Breast epithelium (tissue), 4 donors: ENCODE data around the gene NBPF8. TPM values are rescaled to one million over a fixed set of nuclear protein-coding genes. Genes with fewer than 3 reads are reported as not detected.
"Not testable (repeated sequence)": the region's sequence is repeated elsewhere in the genome, so short reads cannot be mapped to it uniquely, and the experiment has no call there.

ENCODE experiments used
- DNase-seq, 2 donors: peaks; one replicate each; pipeline ENCODE4 v3.0.0-alpha.2; 2019; ENCODE audit warnings: low spot score in 2 of 2
- H3K27ac ChIP-seq, 2 donors: fragments of 200-600 bp; sonication (generic) in 1 of 2; one replicate each; pipeline ENCODE4 v1.5.1; 2016 to 2019; ENCODE audit warnings: mild to moderate bottlenecking in 1 of 2
- H3K27me3 ChIP-seq, 2 donors: fragments of 200-600 bp; sonication (generic) in 1 of 2; one replicate each; pipeline versions ENCODE4 v1.5.1 to v1.6.0; 2017 to 2019; ENCODE audit warnings: control low read depth in 1 of 2, mild to moderate bottlenecking in 1 of 2
- H3K36me3 ChIP-seq: fragments of 200-600 bp; one replicate; pipeline ENCODE4 v1.5.1; 2019
- H3K4me1 ChIP-seq, 2 donors: fragments of 200-600 bp; sonication (generic); one replicate each; pipeline ENCODE4 v1.5.1; 2016 to 2019; ENCODE audit warnings: control low read depth in 1 of 2
- H3K4me3 ChIP-seq, 3 donors: fragments of 200-600 bp; sonication (generic); 1 replicate in 2 of 3; 2 replicates in 1 of 3; pipeline ENCODE4 v1.5.1; 2016 to 2019; ENCODE audit warnings: mild to moderate bottlenecking in 3 of 3, moderate library complexity in 2 of 3
- H3K9me3 ChIP-seq, 2 donors: fragments of 200-600 bp; sonication (generic) in 1 of 2; one replicate each; pipeline ENCODE4 v1.5.1; 2016 to 2019; ENCODE audit warnings: control low read depth in 1 of 2
- intact Hi-C: fragments of 100-400 bp; cut with DNase I; formaldehyde crosslinking; loops from one replicate; pipeline ENCODE4 v1.15.1; 2023; ENCODE audit warnings: low total_unique reads
- total RNA-seq, 3 donors: library from RNA; depleted of rRNA; stranded (reverse); fragments of >200 nt; gene quantifications; one replicate each; pipeline ENCODE4 v1.1.0, GENCODE V29; 2016

The NBPF8 gene, protein sequence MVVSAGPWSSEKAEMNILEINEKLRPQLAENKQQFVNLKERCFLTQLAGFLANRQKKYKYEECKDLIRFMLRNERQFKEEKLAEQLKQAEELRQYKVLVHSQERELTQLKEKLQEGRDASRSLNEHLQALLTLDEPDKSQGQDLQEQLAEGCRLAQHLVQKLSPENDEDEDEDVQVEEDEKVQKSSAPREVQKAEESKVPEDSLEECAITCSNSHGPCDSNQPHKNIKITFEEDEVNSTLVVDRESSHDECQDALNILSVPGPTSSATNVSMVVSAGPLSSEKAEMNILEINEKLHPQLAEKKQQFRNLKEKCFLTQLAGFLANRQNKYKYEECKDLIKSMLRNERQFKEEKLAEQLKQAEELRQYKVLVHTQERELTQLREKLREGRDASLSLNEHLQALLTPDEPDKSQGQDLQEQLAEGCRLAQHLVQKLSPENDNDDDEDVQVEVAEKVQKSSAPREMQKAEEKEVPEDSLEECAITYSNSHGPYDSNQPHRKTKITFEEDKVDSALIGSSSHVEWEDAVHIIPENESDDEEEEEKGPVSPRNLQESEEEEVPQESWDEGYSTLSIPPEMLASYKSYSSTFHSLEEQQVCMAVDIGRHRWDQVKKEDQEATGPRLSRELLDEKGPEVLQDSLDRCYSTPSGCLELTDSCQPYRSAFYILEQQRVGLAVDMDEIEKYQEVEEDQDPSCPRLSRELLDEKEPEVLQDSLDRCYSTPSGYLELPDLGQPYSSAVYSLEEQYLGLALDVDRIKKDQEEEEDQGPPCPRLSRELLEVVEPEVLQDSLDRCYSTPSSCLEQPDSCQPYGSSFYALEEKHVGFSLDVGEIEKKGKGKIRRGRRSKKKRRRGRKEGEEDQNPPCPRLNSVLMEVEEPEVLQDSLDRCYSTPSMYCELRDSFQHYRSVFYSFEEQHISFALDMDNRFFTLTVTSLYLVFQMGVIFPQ
- 10 to 100 TPM; 15.1 to 18.7 (median 17.1) TPM for total RNA-seq

DNA sequence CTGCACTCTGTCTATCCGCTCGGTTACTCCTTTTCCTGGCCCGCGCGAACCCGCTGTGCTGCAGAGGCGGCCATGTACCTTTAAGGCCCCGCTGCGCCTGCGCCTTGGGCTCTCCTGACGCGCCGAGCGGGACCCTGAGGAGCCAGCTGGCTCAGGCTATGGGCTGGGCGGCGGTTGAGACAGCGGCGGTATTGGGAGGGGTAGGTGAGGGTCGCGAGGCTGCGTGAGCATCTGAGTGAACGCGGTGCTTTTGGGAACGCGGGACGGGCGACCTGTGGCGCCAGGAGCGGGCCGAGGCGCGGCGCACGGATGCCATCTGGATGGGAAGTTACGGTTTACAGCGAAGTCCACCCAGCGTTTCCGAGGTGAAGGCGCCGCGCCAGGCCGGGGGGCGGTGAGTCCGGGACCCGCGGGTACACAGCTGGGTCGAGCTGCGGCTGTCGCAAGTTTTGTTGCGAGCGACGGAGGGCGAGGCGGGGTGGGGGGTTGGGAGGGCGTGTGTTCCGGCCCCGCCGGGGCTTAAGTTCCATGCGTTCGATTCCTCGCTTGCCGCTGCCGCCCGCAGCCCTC, at the start of gene NBPF8:
Gene NBPF8 (plus strand): TSS at position 125 of the 570 bp plus-strand sequence. CDS start 21,488 bp downstream, outside the sequence.
- intact Hi-C loops, H3K9me3 ChIP-seq, H3K27me3 ChIP-seq, H3K36me3 ChIP-seq, H3K4me1 ChIP-seq: not testable (repeated sequence)
- H3K27ac ChIP-seq = peak within 1 kb of the TSS; percentile 61 to 87
- H3K4me3 ChIP-seq = peak within 1 kb of the TSS; percentile 49 to 77 (median 62)
- DNase-seq = peak; percentile 56 to 62

DNA sequence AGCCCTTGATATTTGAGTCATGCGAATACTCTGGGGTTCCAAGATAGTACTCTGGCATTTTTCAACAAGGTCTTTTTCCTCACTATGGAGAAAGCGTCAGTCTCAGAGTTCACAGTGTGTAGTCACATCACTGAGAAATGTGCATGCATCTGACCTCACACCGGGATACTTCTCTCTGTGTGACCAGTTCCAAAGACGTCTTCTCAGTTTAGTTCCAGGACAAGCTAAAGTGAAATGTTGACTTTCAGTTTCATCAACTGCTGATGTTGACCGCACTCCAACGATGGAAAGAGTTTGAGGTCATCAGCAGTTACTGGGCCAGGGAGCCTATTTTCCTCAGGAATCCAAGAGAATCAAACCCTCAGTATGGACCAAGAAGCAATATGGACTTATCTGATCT, 47.1 kb upstream of the NBPF8 start:
- H3K27ac ChIP-seq, H3K4me1 ChIP-seq, intact Hi-C loops, H3K36me3 ChIP-seq, H3K9me3 ChIP-seq, H3K4me3 ChIP-seq, DNase-seq, H3K27me3 ChIP-seq: not testable (repeated sequence)

DNA sequence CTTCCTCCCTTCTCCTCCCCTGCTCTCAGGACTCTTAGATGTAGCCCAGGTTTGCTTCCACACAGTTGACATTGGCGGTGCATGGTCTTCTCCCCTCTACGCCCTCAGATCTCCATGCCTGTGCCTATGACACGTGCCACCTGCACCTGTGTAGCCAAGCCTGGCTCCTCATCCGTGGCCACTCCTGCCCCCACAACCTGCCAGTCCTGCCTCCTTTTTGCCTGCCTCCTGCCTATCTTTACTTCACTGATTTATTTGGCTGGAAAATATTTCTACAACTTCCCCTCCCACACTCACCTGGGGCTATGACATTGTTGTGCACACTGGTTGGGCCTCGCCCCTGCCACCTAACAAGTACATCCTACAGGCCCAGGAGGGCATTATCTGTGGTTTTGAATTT, 28.2 kb upstream of the NBPF8 start:
- H3K9me3 ChIP-seq, DNase-seq, H3K4me1 ChIP-seq, H3K36me3 ChIP-seq, H3K27ac ChIP-seq, intact Hi-C loops, H3K4me3 ChIP-seq, H3K27me3 ChIP-seq: not testable (repeated sequence)

DNA sequence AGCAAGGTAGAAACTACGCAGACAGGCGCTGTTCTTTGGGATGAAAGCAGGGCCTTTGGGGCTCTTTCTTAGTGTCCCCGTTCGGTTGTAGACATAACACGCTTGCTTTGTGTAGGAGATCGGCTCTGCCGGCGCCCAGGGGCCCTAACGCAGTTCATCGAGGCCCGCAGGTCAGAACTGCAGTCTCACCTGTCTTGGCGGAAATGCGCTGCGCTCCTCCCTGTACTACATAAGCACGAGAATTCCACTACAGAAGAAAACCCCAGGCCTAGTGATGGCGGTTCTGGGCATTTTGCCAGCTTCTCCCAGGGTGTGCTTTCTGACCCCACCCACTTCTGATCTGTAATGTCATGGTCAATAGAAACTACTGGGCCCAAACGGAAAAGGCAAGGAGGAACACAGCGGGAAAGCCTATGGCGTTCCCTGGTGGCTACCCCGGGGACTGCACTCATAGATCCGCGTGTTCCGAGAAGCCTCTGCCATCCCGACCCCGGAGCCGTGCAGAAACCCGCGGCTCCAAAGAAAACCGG, 26.2 kb upstream of the NBPF8 start:
- H3K4me1 ChIP-seq, H3K27ac ChIP-seq, H3K27me3 ChIP-seq, H3K4me3 ChIP-seq, H3K9me3 ChIP-seq, intact Hi-C loops, H3K36me3 ChIP-seq: not testable (repeated sequence)
- DNase-seq = peak in 1 of 2 donors; percentile 17

DNA sequence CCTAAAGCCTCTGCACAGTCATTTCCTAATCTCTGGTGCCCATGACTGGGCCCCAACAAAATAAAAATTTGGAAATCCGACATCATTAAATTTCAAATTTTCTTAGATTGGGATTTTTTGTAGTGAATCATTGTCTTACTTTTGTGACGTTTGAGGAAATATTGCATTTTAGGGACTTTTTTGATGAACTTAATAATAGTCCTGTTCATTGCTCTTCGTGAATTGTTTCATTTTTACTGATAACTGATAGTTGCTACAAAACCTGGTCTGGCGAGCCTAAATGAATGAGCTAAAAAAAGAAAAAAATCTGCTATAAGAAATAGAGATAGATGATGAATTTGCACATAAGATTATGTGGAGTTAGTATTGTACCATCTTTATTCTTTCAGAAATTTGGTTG, 23.5 kb upstream of the NBPF8 start:
- H3K4me3 ChIP-seq, DNase-seq, H3K27me3 ChIP-seq, intact Hi-C loops, H3K4me1 ChIP-seq, H3K27ac ChIP-seq, H3K9me3 ChIP-seq, H3K36me3 ChIP-seq: not testable (repeated sequence)

DNA sequence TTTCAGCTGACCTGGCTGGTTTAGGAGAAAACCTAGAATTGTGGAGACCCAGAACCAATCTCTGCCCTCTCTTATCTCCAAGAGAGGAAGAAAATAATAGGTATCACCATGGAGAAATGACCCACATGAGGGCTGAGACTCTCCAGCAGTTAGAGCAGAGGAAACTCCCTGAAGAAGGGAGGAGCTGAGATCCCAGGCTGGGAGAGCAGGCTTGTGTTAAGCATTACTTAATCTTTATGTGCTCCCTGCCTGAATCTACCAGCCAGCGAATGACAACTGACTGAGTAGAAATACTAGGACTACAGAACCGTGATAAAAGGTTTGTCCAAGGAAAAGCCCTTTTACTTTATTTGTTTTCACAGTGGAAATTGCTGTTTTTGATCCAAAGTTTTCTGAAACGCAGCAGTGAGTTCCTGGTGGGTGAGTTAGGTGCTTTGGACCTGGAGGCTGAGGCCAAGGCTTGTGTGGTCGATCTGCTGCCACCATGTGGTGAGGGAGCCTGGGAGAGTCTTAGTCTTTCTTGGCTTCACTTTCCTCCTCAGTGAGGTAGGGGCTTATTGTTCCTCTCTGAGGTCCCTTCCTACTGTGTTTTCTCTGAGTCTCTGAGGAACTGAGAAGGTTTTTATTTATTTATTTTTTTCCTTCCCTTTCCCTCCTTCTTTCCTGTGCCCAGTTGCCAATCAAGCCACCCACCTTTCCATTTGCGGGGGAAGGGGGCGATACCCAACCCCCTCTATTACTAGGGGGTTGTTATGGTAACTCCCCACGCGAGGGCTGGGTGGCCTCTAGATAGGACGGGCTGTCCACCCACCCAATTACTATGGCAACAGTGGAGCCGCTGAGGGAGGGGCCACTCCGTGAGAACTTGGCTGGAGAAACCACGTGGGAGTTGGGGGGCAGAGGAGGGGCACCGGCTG, 21.3 kb upstream of the NBPF8 start:
- intact Hi-C loops, DNase-seq, H3K27ac ChIP-seq, H3K9me3 ChIP-seq, H3K27me3 ChIP-seq, H3K36me3 ChIP-seq, H3K4me3 ChIP-seq, H3K4me1 ChIP-seq: not testable (repeated sequence)

DNA sequence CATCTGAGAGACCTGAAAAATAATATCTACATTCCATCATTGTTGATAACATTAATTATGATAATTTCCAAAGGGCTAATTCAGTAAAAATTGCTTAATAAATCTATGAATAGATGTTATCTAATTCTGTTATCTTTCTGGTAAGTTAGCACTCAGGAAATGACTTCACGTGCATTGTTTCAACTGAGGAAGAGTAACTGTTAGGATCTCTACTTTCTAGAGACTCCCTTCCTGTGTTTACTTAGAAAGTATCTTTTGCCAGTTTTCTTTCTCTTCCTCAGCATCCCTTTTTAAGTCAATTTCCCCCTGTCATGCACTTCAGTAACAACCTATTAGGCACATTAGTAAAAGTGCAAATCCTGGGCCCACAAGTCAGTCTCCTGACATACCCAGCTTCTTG, 9.5 kb upstream of the NBPF8 start:
- intact Hi-C loops, H3K36me3 ChIP-seq, H3K9me3 ChIP-seq, H3K27ac ChIP-seq, H3K4me1 ChIP-seq, DNase-seq, H3K4me3 ChIP-seq, H3K27me3 ChIP-seq: not testable (repeated sequence)

DNA sequence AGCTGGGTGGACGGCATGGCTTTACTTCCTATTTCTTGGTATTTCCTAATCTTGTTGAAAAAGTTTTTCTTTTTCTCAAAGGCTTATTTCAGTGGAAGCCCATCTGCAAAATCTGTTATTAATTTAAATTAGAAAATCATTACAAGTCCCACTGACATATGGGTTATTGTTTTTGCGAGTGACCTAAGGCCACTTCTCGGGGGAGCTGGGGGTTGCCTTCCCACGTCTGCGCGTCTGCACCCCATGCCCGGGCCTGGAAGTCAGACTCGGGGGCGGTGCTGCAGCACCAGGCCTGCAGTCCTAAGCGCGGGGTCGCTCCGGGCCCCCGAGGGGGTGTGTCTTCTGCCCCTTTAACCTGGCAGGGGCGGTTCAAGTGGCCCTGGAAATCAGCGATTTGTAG, 384 bp upstream of the NBPF8 start:
- intact Hi-C loops, H3K27ac ChIP-seq, DNase-seq, H3K27me3 ChIP-seq, H3K4me1 ChIP-seq, H3K36me3 ChIP-seq, H3K9me3 ChIP-seq: not testable (repeated sequence)
- peak overlapping the region; percentile 49 to 77 (median 62) for H3K4me3 ChIP-seq

DNA sequence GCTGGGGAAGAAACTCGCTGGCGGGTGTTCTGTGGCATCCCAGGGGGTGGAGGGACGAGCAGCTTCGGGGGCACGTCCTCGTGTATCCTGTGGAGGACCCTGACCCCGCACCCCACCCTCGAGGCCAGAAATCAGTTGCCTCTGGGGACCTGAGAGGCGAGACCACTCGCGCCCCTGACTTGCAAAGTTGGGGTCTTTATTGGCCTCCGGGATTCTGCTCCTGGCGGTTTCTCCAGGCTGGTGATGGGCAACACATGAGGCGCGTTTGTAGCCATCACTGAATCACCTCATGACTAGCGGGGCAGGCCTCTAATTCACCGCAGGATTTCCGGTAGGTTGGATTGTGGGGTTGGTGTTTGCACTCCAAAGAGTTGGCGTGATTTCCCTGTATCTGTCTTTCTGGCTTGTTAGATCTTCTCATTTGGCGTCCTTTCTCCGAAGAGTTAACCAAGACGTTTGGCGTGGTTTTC, 692 bp downstream of the NBPF8 start:
- H3K36me3 ChIP-seq, intact Hi-C loops, H3K9me3 ChIP-seq, DNase-seq, H3K27me3 ChIP-seq, H3K4me1 ChIP-seq: not testable (repeated sequence)
- H3K27ac ChIP-seq = peak overlapping the region; percentile 61 to 87
- H3K4me3 ChIP-seq = peak overlapping the region; percentile 49 to 77 (median 62)

DNA sequence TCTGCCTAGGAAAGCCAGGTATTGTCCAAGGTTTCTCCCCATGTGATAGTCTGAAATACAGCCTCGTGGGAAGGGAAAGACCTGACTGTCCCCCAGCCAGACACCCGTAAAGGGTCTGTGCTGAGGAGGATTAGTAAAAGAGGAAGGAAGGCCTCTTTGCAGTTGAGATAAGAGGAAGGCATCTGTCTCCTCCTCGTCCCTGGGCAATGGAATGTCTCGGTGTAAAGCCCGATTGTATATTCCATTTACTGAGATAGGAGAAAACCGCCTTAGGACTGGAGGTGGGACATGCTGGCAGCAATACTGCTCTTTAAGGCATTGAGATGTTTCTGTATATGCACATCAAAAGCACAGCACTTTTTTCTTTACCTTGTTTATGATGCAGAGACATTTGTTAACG, 10.2 kb downstream of the NBPF8 start:
- H3K27ac ChIP-seq, DNase-seq, intact Hi-C loops, H3K27me3 ChIP-seq, H3K9me3 ChIP-seq, H3K4me1 ChIP-seq, H3K36me3 ChIP-seq, H3K4me3 ChIP-seq: not testable (repeated sequence)

DNA sequence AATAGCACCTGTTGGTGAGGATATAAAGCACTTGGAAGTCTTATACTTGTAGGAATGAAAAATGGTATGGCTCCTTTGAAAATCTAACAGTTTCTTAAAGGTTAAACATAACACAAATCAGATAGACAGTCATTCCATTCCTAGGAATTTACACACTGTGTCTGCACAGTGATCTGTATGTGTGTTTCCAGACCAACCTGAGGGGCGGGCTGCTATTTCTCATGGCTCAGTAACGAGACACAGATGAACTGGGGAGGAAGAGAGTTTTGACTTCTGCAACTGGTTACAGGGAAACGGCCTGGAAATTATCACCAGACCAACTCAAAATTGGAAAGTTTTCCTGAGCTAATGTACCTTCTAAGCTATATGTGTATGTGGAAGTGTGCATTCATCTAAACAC, 16.8 kb downstream of the NBPF8 start:
- H3K4me3 ChIP-seq, H3K4me1 ChIP-seq, H3K36me3 ChIP-seq, intact Hi-C loops, H3K27ac ChIP-seq, H3K9me3 ChIP-seq, DNase-seq, H3K27me3 ChIP-seq: not testable (repeated sequence)

DNA sequence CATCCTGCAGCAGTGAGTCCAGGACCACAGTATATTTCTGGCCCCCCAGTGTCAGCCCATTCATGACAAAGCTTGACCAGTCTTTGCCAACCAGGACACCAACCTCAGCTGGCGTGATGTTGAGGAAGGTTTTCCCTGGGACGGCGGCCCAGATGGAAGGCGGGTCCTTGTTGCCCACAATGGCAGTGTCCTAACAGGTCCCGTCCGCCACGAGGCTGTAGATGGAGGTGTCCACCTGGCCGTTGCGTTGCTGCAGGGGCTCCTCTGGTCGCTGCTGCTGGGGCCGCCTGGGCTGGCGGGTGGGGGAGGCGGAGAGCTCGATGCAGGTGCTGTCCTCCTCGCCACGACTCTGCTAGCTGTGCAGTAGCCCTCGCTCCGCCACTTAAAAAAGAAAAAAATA, 19.0 kb downstream of the NBPF8 start:
- H3K9me3 ChIP-seq, H3K27ac ChIP-seq, H3K4me3 ChIP-seq, H3K4me1 ChIP-seq, DNase-seq, intact Hi-C loops, H3K36me3 ChIP-seq, H3K27me3 ChIP-seq: not testable (repeated sequence)
